GM21529 (cell line): ENCODE results near the gene BCLAF1.

ENCODE experiments used
- ATAC-seq: cut with Tn5 transposase; IDR thresholded peaks from one replicate; pipeline ENCODE4 v1.9.1; 2021; ENCODE audit not compliant: unreplicated experiment

BCLAF1 gene

GRCh38 chr6:136209496-136209895 is 80.2 kb downstream of the BCLAF1 start:
- ATAC-seq, result no peak

- no peak for ATAC-seq
These were observed 80.9 kb downstream of the BCLAF1 start for GRCh38 chr6:136208783-136209182.
